Mesodermal cell (in vitro differentiated cells): ENCODE measurements around the gene ATF7IP2.
"Not testable (repeated sequence)": the region's sequence is repeated elsewhere in the genome, so short reads cannot be mapped to it uniquely, and the experiment has no call there.

Source experiments
- H3K27ac ChIP-seq: 2 replicates; pipeline ENCODE4 v1.7.0; 2013; ENCODE audit warnings: mild to moderate bottlenecking, low read depth, low read length, moderate library complexity; ENCODE audit not compliant: severe bottlenecking
- H3K36me3 ChIP-seq: 2 replicates; pipeline ENCODE4 v1.7.1; 2013; ENCODE audit warnings: mild to moderate bottlenecking, low read length, moderate library complexity; ENCODE audit not compliant: control insufficient read depth, insufficient read depth
- H3K4me1 ChIP-seq: one replicate; pipeline ENCODE4 v1.7.1; 2013; ENCODE audit warnings: mild to moderate bottlenecking, low read length; ENCODE audit not compliant: insufficient read depth, control insufficient read depth, poor library complexity, severe bottlenecking
- H3K4me3 ChIP-seq: 2 replicates; pipeline ENCODE4 v1.7.0; 2013; ENCODE audit warnings: low read length, control low read depth, mild to moderate bottlenecking; ENCODE audit not compliant: insufficient read depth, poor library complexity, severe bottlenecking; ENCODE audit errors: extremely low read depth
- H3K9me3 ChIP-seq: 2 replicates; pipeline ENCODE4 v1.7.1; 2013; ENCODE audit warnings: mild to moderate bottlenecking, low read length, moderate library complexity; ENCODE audit not compliant: control insufficient read depth
- WGBS, 2 experiments: methylation state at CpG; one replicate each; pipeline ENCODE4 v1.1.5; 2013; ENCODE audit warnings: missing lambda C conversion rate in 2 of 2; ENCODE audit not compliant: insufficient coverage in 2 of 2; 5-methylcytosine and 5-hydroxymethylcytosine counted together

ATF7IP2 gene

DNA sequence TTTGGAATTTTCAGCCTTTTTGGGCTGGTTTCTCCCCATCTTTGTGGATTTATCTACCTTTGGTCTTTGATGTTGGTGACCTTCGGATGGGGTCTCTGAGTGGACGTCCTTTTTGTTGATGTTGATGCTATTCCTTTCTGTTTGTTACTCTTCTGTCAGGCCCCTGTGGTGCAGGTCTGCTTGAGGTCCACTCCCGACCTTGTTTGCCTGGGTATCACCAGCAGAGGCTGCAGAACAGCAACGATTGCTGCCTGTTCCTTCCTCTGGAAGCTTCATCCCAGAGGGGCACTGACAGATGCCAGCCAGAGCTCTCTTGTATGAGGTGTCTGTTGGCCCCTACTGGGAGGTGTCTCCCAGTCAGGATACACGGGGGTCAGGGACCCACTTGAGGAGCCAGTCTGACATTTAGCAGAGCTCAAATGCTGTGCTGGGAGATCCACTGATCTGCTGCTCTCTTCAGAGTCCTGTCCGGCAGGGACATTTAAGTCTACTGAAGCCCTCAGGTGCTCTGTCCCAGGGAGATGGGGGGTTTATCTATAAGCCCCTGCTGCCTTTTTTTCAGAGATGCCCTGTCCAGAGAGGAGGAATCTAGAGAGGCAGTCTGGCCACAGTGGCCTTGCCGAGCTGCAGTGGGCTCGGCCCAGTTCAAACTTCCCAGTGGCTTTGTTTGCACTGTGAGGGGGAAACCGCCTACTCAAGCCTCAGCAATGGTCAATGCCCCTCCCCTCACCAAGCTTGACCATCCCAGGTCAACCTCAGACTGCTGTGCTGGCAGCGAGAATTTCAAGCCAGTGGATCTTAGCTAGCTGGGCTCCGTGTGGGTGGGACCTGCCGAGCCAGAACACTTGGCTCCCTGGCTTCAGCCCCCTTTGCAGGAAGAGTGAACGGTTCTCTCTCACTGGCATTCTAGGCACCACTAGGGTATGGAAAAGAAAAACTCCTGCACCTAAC, 66.6 kb downstream of the ATF7IP2 start:
- not testable (repeated sequence) for H3K4me3 ChIP-seq, H3K9me3 ChIP-seq, H3K27ac ChIP-seq, H3K4me1 ChIP-seq
- peaks cover 23% of the 10 kb centered on the region for H3K36me3 ChIP-seq
- WGBS, 2 experiments: 95% methylated on average over 8 to 9 of the region's 13 CpGs

- H3K4me1 ChIP-seq: no peaks in the 10 kb centered on the region
- 80 to 96% methylated on average over 1 to 5 of the region's 6 CpGs for WGBS, 2 experiments
Measured at GRCh38 chr16:10453159-10453510, 67.3 kb downstream of the ATF7IP2 start.

GRCh38 chr16:10465821-10466220, 80.0 kb downstream of the ATF7IP2 start:
- peaks cover 3% of the 10 kb centered on the region for H3K36me3 ChIP-seq
- WGBS, 2 experiments: no CpG with 5 or more reads among the region's 2 CpGs
- H3K27ac ChIP-seq: no peak overlapping the region
- no peak overlapping the region for H3K4me3 ChIP-seq
- H3K4me1 ChIP-seq: no peaks in the 10 kb centered on the region
- no peaks in the 10 kb centered on the region for H3K9me3 ChIP-seq

More at GRCh38 chr16:10453159-10453510, 67.3 kb downstream of the ATF7IP2 start:
- no peak overlapping the region for H3K4me3 ChIP-seq
- peaks cover 23% of the 10 kb centered on the region for H3K36me3 ChIP-seq
- no peaks in the 10 kb centered on the region for H3K9me3 ChIP-seq
- H3K27ac ChIP-seq: no peak overlapping the region

DNA sequence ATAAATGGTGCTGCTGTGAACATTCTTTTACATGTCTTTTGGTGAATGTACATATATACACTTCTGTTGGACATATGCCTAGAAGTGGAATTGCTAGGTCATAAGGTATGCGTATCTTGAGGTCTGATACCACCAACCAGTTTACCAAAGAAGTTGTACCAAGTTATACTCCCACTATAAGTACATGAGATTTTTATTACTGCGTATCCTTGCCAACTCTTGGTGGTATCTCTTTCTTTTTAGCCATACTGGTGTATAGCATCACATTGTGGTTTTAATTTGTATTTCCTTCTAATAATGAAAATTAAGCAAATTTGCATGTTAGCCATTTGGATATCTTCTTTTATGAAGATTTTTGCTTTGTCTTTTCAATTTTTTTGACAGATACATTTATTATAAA, 80.5 kb downstream of the ATF7IP2 start:
- no CpG with 5 or more reads among the region's 2 CpGs for WGBS, 2 experiments
- Histone ChIP-seq H3K4me1 (no peaks in the 10 kb centered on the region), H3K36me3 (peaks cover 3% of the 10 kb centered on the region), H3K27ac (no peak overlapping the region), H3K4me3 (no peak overlapping the region), H3K9me3 (no peaks in the 10 kb centered on the region)

GRCh38 chr16:10466861-10467260, 81.0 kb downstream of the ATF7IP2 start:
- no peaks in the 10 kb centered on the region for H3K9me3 ChIP-seq
- no peak overlapping the region for H3K27ac ChIP-seq
- H3K4me3 ChIP-seq: no peak overlapping the region
- no peaks in the 10 kb centered on the region for H3K4me1 ChIP-seq
- peaks cover 3% of the 10 kb centered on the region for H3K36me3 ChIP-seq

GRCh38 chr16:10476636-10477035, 90.8 kb downstream of the ATF7IP2 start:
- H3K4me1 ChIP-seq, H3K27ac ChIP-seq, H3K9me3 ChIP-seq, H3K4me3 ChIP-seq: not testable (repeated sequence)
- H3K36me3 ChIP-seq: peaks cover 26% of the 10 kb centered on the region
- WGBS, 2 experiments: no CpG with 5 or more reads among the region's 1 CpG

DNA sequence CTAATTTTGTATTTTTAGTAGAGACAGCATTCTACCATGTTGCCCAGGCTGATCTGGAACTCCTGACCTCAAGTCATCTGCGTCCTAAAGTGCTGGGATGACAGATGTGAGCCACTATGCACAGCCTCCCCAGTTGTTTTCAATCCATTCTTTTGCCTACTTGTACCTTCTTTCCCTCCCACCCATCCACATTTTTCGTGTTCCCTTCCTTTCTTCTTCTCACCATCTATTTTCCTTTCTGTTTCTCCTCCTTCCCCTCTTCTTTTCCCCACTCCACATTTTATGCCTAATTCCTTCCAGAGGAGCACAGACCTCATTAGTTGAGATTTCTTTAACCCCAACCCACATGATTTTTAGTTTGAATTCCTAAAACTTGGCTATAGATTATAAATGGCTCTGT, 94.3 kb downstream of the ATF7IP2 start:
- H3K4me3 ChIP-seq: no peak overlapping the region
- no peaks in the 10 kb centered on the region for H3K4me1 ChIP-seq
- peaks cover 23% of the 10 kb centered on the region for H3K36me3 ChIP-seq
- H3K27ac ChIP-seq: no peak overlapping the region
- 71 to 84% methylated on average over 2 of the region's 2 CpGs for WGBS, 2 experiments
- no peaks in the 10 kb centered on the region for H3K9me3 ChIP-seq

DNA sequence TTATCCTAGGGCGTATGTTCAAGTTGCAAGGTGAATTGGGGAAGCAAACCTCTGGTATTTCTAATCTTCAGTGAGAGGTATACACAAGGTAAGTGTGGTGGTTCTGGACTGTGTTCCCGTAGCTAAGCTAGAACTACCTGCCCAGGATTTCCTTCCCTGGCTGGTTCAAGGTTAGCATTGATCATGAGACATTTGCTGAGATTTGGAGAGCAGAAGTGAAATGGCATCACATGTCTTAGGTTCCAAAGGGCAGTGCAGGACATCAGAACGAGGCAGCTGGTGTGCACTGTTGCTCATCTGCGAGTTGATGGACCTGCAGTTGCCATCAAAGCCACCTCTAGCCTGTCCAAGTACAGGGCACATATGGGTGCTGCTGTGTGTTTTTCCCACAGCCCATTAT, 99.3 kb downstream of the ATF7IP2 start:
- 82 to 90% methylated on average over 2 to 4 of the region's 4 CpGs for WGBS, 2 experiments
- no peak overlapping the region for H3K4me3 ChIP-seq
- peaks cover 13% of the 10 kb centered on the region for H3K36me3 ChIP-seq
- H3K4me1 ChIP-seq: no peaks in the 10 kb centered on the region
- no peak overlapping the region for H3K27ac ChIP-seq
- peaks cover 10% of the 10 kb centered on the region for H3K9me3 ChIP-seq

DNA sequence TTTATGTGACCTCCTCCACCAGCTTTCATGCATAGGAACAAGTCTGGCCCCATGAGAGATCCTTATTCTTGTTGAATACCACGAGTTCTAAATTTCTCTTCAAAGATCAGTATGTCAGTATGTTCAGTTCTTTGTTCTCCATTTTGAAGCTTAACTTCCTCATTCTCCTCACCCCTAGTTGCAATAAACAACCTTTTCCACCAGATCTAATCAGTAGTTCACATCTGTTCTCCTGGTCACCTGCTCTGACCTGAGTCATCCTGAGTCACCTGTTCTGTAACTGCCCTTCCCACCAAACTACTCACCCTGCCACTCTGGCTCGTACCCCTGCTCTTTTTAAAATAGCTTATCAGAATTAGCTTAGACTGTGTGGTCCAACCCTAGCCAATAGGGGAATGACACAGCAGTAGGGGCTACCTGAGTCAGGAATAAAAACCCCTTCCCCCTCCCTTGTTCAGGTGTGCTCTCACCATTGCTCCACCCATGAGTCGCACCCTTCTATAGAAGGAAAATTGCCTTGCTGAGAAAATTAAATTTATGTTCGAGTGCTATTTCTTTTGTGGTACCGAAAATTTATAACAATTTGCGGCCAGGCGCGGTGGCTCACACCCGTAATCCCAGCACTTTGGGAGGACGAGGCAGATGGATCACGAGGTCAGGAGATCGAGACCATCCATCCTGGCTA, 100.0 kb downstream of the ATF7IP2 start:
- peaks cover 10% of the 10 kb centered on the region for H3K9me3 ChIP-seq
- no peak overlapping the region for H3K27ac ChIP-seq
- WGBS, 2 experiments: 89 to 93% methylated on average over 9 to 11 of the region's 12 CpGs
- H3K4me1 ChIP-seq: no peaks in the 10 kb centered on the region
- peaks cover 10% of the 10 kb centered on the region for H3K36me3 ChIP-seq
- no peak overlapping the region for H3K4me3 ChIP-seq

DNA sequence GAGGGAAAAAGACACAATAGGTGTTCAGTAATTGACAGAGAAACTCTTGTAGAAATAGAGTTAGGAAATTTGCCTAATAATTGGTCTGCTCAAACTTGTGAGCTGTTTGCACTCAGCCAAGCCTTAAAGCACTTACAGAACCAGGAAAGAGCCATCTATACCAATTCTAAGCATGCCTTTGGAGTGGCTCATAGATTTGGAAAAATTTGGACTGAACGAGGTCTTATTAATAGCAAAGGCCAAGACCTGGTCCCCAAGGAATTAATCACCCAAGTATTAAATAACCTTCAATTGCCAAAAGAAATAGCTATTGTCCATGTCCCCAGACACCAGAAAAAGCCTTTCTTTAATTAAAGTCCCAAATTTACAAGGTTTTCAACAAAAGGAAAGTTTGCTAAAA, 104.3 kb downstream of the ATF7IP2 start:
- H3K4me3 ChIP-seq: no peak overlapping the region

GRCh38 chr16:10493276-10493675, 107.4 kb downstream of the ATF7IP2 start:
- WGBS, 2 experiments: 95 to 98% methylated on average over 7 of the region's 8 CpGs
- H3K36me3 ChIP-seq: no peaks in the 10 kb centered on the region
- peaks cover 14% of the 10 kb centered on the region for H3K9me3 ChIP-seq
- no peak overlapping the region for H3K4me3 ChIP-seq
- no peaks in the 10 kb centered on the region for H3K4me1 ChIP-seq
- H3K27ac ChIP-seq: no peak overlapping the region

More for the DNA sequence above, 104.3 kb downstream of the ATF7IP2 start:
- H3K9me3 ChIP-seq: peaks cover 16% of the 10 kb centered on the region
- no peaks in the 10 kb centered on the region for H3K36me3 ChIP-seq
- 88% methylated on average over 1 of the region's 1 CpG; no CpG with 5 or more reads in 1 of the 2 experiments for WGBS, 2 experiments
- no peaks in the 10 kb centered on the region for H3K4me1 ChIP-seq
- no peak overlapping the region for H3K27ac ChIP-seq
